ENCODE data around the gene UBD. TPM values are rescaled to one million over a fixed set of nuclear protein-coding genes. Genes with fewer than 3 reads are reported as not detected.

Gene UBD
- total RNA-seq, 1 donor from 2014 or later: not detected

- Histone ChIP-seq H3K79me2 (ENCODE audit: low read depth) (no peaks in the 10 kb centered on the region), H3F3A (ENCODE audit: low read depth) (no peaks in the 10 kb centered on the region), H3K4me2 (no peak overlapping the region), H2AFZ (replicated peaks) (no peak overlapping the region), H3K36me3 (no peaks in the 10 kb centered on the region), H3K4me1 (no peaks in the 10 kb centered on the region), H3K27me3 (no peaks in the 10 kb centered on the region), H3K4me3 (no peak overlapping the region), H3K9ac (no peak overlapping the region), H3K27ac (no peak overlapping the region), H4K20me1 (ENCODE audit: low read depth) (no peaks in the 10 kb centered on the region), H3K9me3 (ENCODE audit: low read depth) (no peaks in the 10 kb centered on the region)
- Mint-ChIP-seq H3K27me3 (ENCODE audit: insufficient read depth, low read depth) (peaks cover 7% of the 10 kb centered on the region), H3K27ac (no peak overlapping the region), H3K9me3 (peaks cover 2% of the 10 kb centered on the region), H3K4me1 (no peaks in the 10 kb centered on the region), H3K36me3 (no peaks in the 10 kb centered on the region), H3K4me3 (no peak overlapping the region)
- DNase-seq (ENCODE audit: low spot score): no peak
- TF ChIP-seq, protein P1, sequence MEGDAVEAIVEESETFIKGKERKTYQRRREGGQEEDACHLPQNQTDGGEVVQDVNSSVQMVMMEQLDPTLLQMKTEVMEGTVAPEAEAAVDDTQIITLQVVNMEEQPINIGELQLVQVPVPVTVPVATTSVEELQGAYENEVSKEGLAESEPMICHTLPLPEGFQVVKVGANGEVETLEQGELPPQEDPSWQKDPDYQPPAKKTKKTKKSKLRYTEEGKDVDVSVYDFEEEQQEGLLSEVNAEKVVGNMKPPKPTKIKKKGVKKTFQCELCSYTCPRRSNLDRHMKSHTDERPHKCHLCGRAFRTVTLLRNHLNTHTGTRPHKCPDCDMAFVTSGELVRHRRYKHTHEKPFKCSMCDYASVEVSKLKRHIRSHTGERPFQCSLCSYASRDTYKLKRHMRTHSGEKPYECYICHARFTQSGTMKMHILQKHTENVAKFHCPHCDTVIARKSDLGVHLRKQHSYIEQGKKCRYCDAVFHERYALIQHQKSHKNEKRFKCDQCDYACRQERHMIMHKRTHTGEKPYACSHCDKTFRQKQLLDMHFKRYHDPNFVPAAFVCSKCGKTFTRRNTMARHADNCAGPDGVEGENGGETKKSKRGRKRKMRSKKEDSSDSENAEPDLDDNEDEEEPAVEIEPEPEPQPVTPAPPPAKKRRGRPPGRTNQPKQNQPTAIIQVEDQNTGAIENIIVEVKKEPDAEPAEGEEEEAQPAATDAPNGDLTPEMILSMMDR (IDR thresholded peaks at IDR 0.05): no peak
- TF ChIP-seq EZH2phosphoT487 (IDR thresholded peaks at IDR 0.05) (no peak), EZH2 (IDR thresholded peaks at IDR 0.05) (no peak)
These were observed 21.7 kb downstream of the UBD start for GRCh38 chr6:29537714-29538403.

GRCh38 chr6:29532320-29532951 is 27.1 kb downstream of the UBD start:
- Histone ChIP-seq H3K79me2 (ENCODE audit: low read depth) (no peaks in the 10 kb centered on the region), H3K27me3 (no peaks in the 10 kb centered on the region), H3K9ac (no peak overlapping the region), H3K4me2 (no peak overlapping the region), H3F3A (ENCODE audit: low read depth) (no peaks in the 10 kb centered on the region), H3K36me3 (no peaks in the 10 kb centered on the region), H3K9me3 (ENCODE audit: low read depth) (no peaks in the 10 kb centered on the region), H3K4me3 (no peak overlapping the region), H4K20me1 (ENCODE audit: low read depth) (no peaks in the 10 kb centered on the region), H2AFZ (replicated peaks) (no peak overlapping the region), H3K27ac (no peak overlapping the region), H3K4me1 (no peaks in the 10 kb centered on the region)
- Mint-ChIP-seq H3K4me3 (no peak overlapping the region), H3K4me1 (no peaks in the 10 kb centered on the region), H3K27ac (no peak overlapping the region), H3K9me3 (no peaks in the 10 kb centered on the region), H3K36me3 (no peaks in the 10 kb centered on the region), H3K27me3 (ENCODE audit: insufficient read depth, low read depth) (no peaks in the 10 kb centered on the region)
- TF ChIP-seq, protein P1 (IDR thresholded peaks at IDR 0.05): no peak
- TF ChIP-seq EZH2phosphoT487 (IDR thresholded peaks at IDR 0.05): no peak
- TF ChIP-seq EZH2 (IDR thresholded peaks at IDR 0.05): no peak
- DNase-seq (ENCODE audit: low spot score): no peak

- no peaks in the 10 kb centered on the region for H3K36me3 Mint-ChIP-seq
- H3K27me3 Mint-ChIP-seq (ENCODE audit: insufficient read depth, low read depth): no peaks in the 10 kb centered on the region
- DNase-seq (ENCODE audit: low spot score): no peak
These were observed 27.9 kb downstream of the UBD start for GRCh38 chr6:29531668-29532067.

More at GRCh38 chr6:29531668-29532067, 27.9 kb downstream of the UBD start:
- Mint-ChIP-seq H3K9me3 (no peaks in the 10 kb centered on the region), H3K4me3 (no peak overlapping the region), H3K4me1 (no peaks in the 10 kb centered on the region), H3K27ac (no peak overlapping the region)
- no peaks in the 10 kb centered on the region for H3K9me3 ChIP-seq (ENCODE audit: low read depth)
- H3K4me2 ChIP-seq: no peak overlapping the region
- H3K4me3 ChIP-seq: no peak overlapping the region
- H2AFZ ChIP-seq (replicated peaks): no peak overlapping the region
- no peaks in the 10 kb centered on the region for H3F3A ChIP-seq (ENCODE audit: low read depth)
- H3K9ac ChIP-seq: no peak overlapping the region
- no peaks in the 10 kb centered on the region for H4K20me1 ChIP-seq (ENCODE audit: low read depth)
- H3K79me2 ChIP-seq (ENCODE audit: low read depth): no peaks in the 10 kb centered on the region
- TF ChIP-seq EZH2phosphoT487 (IDR thresholded peaks at IDR 0.05) (no peak), EZH2 (IDR thresholded peaks at IDR 0.05) (no peak)
- TF ChIP-seq, protein P1 (IDR thresholded peaks at IDR 0.05): no peak
- H3K27me3 ChIP-seq: no peaks in the 10 kb centered on the region
- H3K36me3 ChIP-seq: no peaks in the 10 kb centered on the region
- H3K27ac ChIP-seq: no peak overlapping the region
- no peaks in the 10 kb centered on the region for H3K4me1 ChIP-seq

All from neural progenitor cell (in vitro differentiated cells).